G401.6 (cell line): ENCODE measurements around the gene NTPCR.
"Not testable (repeated sequence)": the region's sequence is repeated elsewhere in the genome, so short reads cannot be mapped to it uniquely, and the experiment has no call there.

Source experiments
- FAIRE-seq: peaks from 2 replicates; lab custom pipeline; 2012; peaks lifted over from hg19 to GRCh38; lab: Jason Lieb, UNC

Gene NTPCR

DNA sequence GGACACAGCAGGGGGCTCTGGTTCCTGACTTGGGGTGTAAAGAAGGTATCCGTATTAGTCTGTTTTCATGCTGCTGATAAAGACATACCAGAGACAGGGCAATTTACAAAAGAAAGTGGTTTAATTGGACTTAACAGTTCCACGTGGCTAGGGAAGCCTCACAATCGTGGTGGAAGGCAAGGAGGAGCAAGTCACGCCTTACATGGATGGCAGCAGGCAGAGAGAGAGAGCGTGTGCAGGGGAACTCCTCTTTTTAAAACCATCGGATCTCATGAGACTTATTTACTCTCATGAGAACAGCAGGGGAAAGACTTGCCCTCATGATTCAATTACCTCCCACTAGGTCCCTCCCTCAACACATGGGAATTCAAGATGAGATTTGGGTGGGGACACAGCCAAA is 23.2 kb upstream of the NTPCR start:
- not testable (repeated sequence) for FAIRE-seq

DNA sequence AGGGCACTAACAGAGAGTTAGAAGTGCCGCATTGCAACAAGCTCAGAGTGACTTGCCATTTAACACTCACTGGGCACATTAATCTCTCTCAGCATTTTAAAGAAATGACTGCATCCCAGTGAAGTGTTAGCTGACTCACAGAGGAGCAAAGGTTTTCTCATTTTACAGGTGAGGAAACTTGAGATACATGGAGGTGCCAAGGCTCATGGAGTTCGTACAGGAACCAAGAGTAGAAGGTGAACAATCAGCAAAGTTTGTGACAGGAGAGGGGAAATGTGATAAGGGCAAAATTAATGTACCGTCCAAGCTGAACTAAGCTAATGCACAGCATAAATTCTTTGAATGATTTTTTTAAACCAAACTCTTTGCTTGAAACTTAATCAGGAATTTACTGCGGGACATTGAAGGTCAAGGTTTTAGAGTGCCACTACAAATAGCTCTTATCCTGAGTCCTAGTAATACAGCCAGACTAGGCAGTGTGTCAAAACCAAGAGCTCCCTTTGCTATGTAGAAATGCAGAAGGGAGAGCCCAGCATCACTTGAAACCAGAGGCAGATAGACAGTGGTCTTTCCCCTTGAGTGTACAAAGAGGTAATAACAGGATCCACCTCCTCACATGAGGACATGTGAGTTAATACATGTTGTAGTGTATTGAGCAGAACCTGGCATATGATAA is 22.4 kb upstream of the NTPCR start:
- no peak for FAIRE-seq

DNA sequence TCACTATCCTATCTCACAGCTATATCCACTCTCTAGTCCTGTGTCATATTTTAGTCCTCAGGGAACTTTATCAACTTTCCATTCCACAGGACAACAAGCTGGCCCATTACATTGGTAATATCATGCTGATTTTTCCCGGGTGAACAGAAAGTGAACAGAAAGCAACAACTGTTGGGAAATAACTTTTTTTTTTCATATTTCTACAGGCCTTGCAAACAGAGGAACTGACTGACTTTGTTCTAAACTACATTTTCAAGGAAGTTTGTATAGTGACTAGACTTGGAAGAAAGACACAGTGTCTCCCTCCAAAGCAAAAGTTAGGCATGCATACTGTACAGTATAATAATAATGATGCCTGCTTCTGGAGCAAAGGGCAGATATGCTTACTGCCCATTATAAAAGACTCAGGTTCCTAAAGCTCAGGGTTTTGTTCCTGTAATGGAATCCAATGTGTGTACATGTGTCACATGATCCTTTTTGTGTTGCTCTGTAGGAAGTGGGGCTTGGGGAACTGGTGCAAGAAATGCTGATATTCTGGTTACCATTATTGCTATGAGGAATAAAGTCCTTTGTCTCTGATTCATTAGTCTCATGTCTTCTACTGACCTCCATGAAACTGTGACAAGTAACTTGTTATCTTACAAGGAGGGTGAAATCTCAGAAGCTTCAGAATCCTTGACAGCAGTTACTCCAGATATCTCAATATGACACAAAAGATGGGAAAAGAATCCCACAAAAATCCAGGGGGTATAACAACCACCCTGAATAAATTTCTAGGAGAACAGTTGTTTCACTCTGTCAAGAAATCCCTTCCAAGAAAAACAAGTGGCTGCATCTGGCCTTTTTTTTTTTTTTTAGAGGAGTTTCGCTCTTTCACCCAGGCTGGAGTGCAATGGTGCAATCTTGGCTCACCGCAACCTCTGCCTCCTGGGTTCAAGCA is 17.7 kb upstream of the NTPCR start:
- FAIRE-seq, result no peak

DNA sequence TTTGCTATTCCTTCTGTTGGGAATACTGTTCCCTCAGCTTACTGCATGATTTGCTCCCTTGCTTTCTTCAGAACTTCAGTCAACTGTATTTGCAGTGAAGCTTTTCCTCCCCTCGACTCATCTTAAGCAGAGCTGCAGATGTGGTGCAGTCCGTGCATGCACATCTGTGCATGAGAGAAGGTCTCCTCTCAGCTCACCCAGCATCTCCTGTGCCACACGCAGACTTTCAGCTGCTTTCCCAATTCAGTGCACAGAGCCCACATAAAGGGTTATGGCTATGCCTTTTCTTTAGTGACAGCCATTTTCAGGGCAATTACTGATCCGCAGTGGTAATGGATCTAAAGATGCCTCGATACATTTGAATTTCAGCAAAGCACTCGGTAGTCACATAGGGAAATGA is 13.5 kb upstream of the NTPCR start:
- FAIRE-seq, result no peak

DNA sequence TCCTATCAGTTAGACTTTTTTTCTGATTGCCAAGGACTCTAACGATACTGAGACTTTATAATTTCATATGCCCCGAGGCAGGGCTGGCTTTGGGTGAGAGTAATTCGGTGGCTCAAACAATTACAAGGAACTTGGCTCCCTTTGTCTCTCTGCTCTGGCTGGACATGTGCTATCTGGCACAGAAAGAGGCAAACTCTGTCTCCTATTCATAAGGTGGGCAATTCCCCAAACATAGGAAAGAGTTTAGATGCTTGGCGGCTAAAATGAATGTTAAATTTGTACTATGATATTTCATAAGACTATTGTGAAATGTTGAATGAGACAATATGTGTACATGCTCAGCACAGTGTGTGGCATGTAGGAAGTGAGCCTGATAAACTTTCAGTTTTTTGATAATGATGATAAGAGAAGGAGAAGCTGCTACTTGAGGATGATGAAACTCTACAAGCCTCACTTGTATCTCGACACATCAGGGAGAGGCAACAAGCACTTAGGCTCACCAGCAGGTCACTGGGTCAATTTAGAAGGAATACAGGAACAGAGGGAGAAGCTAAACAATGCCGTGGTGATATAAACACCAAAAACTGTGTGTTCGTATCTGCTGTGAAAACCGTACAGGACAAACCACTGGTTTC is 12.6 kb upstream of the NTPCR start:
- no peak for FAIRE-seq

DNA sequence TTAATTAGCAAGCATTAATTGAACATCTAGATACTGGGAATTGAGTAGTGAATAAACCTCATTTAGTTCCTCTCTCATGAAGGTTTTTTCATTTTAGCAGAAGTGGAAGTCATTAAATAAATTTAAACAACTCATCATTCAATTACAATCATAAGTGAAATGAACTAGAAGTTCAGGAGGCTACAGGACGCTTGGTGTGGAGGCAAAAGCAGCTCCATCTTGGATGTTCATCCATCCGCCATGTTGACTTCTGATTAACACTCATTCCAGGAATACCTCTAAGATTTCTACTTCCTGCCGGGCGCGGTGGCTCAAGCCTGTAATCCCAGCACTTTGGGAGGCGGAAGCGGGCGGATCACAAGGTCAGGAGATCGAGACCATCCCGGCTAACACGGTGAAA is 11.5 kb upstream of the NTPCR start:
- FAIRE-seq, result no peak

DNA sequence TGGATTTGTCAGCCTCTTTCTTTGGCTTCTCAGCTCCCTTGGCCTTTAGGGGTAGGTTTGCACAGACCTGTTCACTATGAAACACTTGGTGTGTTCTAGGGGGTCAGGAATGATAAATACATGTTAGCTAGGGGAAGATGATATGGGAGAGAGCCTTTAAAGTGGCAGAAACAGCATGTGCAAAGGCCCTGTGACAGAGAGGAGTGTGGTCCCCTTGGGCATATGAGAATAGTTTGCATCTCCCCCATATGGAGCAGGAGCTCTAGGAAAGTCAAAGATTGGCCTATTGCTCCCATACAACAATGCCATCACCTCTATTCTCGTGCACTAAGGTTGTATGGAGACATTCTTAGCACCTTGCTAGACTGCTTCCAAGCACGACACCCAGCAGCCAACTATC is 10.7 kb upstream of the NTPCR start:
- FAIRE-seq, result no peak

DNA sequence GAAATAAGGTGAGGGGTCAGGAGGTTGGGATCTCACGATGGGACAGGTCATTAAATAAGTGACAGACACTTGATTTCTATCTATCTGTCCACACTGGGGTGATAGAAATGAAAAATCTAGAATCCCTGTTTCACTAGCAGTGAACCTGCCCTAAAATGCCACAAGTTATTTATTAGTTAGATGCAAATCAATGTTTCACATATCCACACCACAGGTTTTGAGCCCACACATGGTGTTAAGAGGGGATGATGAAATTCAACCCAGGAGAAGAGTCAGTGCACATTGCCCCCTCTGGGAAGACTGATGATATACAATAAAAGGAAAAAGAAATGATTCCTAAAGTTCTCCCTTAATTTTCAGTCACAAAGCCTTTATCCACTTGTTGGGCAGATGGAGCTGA is 10.1 kb upstream of the NTPCR start:
- FAIRE-seq, result no peak

DNA sequence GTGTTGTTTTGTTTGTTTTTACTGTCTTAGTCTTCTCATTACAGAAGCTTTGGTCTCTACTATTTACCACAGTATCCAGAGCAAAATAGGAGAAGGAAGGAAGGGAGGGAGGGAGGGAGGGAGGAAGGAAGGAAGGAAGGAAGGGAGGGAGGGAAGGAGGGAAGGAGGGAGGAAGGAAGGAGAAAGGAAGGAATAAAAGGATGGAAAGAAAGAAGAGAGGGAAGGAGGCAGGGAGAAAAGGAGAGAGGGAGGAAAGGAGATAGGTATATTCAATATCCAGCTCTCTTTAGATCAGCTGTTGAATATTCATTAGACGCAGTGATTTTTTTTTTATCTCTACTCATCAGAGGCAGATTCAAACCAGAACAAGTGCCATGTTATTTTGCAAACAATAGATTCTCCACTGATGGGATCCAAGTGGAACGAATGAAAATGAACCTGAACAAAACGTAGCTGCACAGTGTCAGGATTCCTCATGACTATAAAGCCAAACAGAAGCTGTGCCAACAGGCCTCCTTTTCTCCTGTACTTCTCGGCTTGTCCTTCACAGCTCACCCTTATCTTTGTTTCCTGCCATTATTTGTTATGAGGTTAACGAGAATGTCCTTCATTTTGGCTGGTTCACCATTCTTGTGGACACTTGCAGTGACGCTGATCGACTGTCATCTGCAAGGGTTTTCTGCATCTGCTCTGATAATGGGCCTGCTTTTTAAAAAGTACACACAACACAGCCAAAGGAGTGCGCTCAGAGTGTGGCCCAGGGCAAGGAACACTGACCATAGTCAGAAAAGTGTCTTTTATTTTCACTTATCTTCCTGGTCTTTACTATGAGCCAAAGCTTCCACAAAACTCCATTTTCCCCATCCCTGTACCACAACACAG is 7.8 kb upstream of the NTPCR start:
- FAIRE-seq, result no peak

DNA sequence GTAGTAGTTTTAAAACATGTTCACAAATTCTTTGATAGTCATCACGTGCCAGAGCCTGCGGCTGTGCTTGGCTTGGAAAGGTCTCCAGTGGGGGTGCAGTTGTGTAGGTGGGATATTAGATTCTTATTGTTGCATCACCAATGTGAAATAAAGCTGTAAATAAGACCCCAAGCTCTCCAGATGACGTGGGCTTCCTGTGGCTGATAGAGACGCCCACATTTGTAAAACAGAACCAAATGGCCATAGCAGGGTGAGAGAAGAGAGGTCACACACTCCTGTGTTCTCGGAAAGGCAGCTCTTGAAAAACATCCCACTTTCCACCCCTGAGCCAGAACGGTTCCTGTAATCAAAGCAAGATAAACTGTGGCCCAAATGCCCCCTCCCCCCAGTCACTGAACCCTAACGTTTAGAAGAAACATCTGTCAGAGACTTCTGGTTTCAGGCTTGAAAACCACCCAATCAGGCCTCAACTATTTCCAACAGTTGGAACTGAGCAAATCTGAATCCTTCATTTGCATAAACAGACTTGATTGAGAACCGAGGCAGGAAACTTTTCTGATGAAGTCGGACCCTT is 6.6 kb upstream of the NTPCR start:
- no peak for FAIRE-seq

DNA sequence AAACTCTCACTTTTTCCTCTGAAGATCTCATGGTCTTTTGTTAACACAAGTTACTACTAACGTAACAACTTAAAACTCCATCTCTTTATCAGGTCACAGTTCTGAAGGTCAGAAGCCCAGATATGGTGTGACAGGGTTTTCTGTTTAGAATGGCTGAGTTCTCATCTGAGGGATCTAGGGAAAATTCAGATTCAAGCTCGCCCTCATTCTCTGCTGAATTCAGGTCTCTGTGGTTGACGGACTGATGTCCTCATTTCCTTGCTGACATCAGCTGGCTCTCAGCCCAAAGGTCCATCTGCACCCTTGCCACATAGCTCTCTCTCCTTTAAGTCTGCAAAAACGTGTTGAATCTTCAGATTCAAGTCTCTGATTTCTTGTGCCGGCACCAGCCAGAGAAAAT is 6.1 kb upstream of the NTPCR start:
- no peak for FAIRE-seq

DNA sequence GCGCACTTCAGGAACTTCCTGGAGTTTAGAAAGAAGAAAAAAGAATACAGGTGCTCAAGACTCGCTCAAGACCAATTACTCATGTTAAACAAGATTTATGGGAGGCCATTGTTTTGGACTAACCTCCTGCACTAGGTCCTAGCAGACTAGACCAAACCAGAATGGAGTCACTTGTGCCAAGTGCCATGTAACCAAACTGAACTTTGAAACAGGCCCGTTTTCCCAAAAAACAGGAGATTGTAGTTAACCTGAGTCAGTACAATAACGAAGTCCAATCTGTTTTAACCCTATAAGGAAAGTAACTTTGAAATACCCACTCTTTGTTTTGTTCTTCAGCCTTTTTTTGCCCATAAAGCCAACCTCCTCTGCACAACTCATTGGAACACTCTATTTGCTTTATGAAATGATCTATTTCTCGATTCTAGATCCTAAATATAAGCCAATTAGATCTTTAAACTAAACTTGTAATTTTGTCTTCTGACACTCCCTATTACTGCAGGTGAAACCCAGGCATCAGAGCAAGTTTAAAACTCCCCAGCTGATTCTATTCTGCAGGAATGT is 695 bp upstream of the NTPCR start:
- no peak for FAIRE-seq

DNA sequence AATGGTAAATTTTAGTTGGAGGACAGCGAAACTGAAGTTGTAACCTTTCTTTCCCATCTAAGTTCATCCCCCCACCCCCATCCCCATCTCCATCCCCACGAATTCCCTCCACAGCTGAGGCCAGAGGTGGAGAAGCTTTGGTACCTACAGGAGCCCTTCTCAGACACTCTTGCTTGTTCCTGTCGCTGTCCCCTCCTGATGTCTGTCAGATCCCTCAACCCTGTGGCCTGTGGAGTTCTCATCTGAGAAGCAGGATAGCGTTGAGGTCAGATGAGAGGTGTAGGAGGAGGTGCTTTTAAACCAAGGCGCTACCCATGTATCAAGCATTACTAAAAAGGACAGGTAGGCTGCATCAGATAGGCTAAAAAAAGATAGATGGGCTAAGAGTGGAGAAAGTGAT is 769 bp downstream of the NTPCR start:
- no peak for FAIRE-seq

DNA sequence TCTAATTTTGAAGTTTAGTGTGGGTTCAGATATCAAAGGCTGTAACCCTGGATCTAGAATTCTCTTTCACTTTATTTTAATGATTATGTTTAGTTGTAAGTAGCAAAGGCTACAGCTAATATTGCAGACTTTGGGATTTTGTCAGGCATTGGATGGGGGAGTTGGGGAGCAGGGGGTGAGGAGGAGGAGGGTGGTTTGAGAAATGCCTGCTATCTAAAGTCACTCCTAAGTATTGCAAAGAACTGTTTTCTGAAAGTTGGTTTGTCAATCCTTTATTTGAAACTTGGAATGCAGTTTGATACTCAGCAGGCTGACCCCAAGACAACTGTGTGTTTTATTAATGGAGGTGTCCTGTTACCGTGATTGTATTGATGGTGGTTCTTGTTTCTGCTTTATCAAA is 1.2 kb downstream of the NTPCR start:
- no peak for FAIRE-seq

DNA sequence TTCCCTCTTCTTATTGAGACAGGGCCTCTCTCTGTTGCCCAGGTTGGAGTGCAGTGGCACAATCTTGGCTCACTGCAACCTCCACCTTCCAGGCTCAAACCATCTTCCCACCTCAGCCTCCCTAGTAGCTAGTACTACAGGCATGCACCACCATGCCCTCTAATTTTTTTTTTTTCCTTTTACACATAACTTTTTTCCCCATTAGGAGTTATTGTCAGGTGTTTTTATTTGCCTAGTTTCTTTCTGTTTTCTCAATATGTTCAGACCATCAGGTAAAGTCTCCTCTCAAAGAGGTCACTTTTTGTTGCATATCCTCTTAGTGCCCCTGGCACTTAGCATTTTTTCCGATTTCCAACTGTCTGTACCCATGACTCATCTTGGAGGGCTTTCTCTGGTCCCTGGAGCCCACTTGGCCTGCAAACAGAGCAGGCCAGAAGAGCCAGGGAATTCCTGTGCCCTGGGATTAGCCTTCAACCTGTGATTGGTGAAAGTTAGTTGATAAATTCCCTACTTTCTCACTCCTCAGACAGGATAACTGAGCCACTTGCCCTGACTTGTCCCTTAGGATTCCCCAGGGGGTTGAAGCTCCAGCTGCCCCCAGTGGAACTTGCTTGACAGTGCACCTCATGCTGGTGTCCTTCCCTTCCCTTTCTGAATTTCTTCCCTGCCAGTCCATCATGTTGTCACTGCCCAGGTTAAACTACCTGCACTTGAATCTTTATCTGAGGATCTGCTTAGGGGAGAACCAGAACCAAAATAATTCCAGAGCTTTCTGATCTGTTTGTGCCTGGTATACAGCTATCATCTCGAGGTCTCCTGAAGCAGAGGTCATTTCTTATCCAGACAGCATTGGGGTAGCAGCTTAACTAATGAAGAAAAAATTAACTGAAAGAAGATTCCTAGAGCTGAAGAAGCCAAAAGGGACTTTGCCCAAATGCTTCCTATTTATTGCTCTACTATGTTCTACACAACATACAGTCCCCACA is 2.4 kb downstream of the NTPCR start:
- FAIRE-seq, result peak; percentile 45

DNA sequence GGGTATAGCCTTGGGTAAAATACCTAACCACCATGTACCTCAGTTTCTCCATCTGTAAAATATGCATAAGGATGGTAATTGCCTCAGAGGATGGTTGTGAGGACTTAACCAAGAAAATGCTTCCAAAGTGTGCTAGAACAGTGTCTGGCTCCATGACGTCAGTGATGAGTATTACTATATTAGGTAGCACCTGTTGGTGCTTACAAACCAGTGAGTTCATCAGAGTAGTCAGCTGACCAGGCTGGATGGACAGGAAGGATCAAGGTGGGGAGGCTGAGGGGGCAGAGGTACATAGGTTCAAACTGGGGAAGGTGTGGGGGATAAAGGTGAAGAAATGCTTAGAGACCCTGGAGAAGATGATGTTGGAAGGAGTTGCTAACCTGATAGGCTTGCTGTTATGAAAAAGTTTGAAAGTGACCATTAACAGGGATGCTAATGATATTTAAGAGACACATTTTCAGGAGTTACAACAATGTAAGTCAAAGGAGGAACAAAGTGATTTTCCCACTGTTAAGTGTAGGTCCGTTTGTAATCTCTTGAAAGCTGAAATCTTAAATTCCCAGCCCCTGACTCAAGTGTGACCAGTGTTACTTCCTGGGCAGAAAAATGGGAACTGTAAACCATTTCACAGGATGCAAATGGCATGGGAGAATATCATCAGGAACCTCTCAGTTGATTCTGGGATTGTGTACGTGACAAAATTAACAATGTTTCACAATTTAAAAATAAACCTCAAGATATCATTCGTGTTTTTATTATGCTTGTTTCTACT is 4.4 kb downstream of the NTPCR start:
- FAIRE-seq, result no peak

DNA sequence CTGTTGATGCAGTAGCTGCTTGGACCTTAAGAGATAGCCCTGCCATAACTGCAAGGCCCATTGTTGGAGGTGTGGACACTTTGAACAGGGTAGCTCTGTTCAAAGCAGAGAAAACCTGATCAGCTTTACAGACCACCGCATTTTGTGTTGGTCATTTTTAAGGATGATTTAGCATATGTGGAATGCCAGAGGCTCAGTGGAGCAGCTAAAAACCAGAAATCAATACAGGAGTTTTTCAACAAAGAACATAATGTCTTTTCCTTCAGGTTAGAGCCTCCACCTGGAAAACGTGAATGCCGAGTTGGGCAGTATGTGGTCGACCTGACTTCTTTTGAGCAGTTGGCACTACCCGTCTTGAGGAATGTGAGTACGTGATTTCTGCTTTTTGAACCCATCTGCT is 5.7 kb downstream of the NTPCR start:
- no peak for FAIRE-seq

DNA sequence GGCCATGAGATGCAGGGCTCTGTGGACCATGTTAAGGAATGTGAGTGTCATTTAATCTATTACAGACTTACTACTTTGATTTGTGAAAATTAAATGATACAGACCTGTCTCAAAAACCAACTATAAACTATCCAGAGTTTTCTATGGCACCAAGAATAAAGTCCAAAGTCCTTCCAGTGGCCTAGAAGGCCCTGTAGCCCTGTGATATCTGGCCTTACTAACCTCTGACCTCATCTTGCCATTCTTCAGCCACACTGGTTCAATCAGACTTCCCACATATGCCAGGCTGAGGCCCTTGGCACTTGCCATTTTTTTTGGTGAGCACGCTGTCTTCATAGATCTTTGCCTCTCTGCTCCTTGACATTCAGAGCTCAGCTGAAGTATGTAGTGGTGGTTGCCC is 7.7 kb downstream of the NTPCR start:
- FAIRE-seq, result no peak
